ENCODE data around the gene PSAT1.

Gene PSAT1

DNA sequence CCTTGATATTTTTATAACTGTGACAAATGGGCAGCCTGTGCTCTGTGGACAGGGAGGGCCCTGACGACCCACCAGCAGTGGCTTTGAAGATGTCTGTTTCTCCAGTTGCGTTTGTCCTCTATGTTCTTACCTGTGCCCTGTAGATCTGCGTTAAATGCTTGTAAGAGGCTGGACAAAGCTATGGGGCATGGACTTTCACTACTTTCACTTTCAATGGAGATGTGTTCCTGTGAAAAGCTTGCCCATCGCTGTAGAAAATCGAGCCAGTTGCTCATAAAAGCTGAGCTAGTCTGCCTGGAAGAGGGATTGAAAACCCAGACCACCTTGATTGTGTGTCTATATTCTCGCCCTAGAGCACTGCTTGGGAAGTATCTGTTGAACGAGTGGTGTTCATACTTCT, 74.1 kb downstream of the PSAT1 start:
- no peak for DNase-seq

DNA sequence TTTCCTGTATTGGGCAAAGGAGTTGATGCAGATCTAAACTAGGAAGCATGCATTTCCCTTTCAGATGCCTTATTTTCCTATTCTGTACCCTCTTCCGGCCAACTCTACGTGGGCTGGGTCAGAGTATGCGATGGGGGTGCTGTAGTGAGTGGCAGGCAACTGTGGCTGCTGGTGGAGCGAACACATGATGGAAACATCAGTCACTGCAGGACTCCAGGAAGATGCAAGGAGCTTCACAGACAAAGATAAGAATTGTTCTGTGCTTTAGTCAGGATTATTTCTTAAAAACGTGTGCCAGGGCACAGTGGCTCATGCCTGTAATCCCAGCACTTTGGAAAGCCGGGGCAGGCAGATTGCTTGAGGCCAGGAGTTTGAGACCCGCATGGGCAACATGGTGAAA, 75.1 kb downstream of the PSAT1 start:
- no peak for DNase-seq
